Stimulated activated naive B cell treated with anti-CD40 and anti-IgM and Interleukin-4, amounts not matched to agents 10 μg/mL and 1 μg/mL and 100 μg/mL, for 72 hours (primary cell): ENCODE measurements around the gene DOCK7.
"Not testable (repeated sequence)": the region's sequence is repeated elsewhere in the genome, so short reads cannot be mapped to it uniquely, and the experiment has no call there.

Experiments
- ATAC-seq, 2 donors: fragments of 150-1000 bp; cut with Tn5 transposase; replicated peaks; 2 replicates each; pipeline ENCODE4 v1.10.0; 2021; ENCODE audit warnings: moderate library complexity in 1 of 2
- DNase-seq: peaks from one replicate; pipeline ENCODE4 v3.0.0; 2021
- H3K27ac Mint-ChIP-seq: one replicate; pipeline ENCODE4 v1.8.0; 2022; ENCODE audit warnings: mild to moderate bottlenecking, mixed read lengths
- H3K27me3 Mint-ChIP-seq, 2 donors: one replicate each; pipeline ENCODE4 v1.8.0; 2022; ENCODE audit warnings: mixed read lengths in 2 of 2
- H3K36me3 Mint-ChIP-seq, 2 donors: one replicate each; pipeline ENCODE4 v1.8.0; 2022; ENCODE audit warnings: mixed read lengths in 2 of 2, mild to moderate bottlenecking in 1 of 2
- H3K4me1 Mint-ChIP-seq, 2 donors: one replicate each; pipeline ENCODE4 v1.8.0; 2022; ENCODE audit warnings: mixed read lengths in 2 of 2, mild to moderate bottlenecking in 1 of 2
- H3K4me3 Mint-ChIP-seq, 2 donors: one replicate each; pipeline ENCODE4 v1.8.0; 2022; ENCODE audit warnings: mild to moderate bottlenecking in 2 of 2, mixed read lengths in 2 of 2, moderate library complexity in 1 of 2
- H3K9me3 Mint-ChIP-seq, 2 donors: one replicate each; pipeline ENCODE4 v1.8.0; 2022; ENCODE audit warnings: mixed read lengths in 2 of 2, mild to moderate bottlenecking in 1 of 2

Gene DOCK7

DNA sequence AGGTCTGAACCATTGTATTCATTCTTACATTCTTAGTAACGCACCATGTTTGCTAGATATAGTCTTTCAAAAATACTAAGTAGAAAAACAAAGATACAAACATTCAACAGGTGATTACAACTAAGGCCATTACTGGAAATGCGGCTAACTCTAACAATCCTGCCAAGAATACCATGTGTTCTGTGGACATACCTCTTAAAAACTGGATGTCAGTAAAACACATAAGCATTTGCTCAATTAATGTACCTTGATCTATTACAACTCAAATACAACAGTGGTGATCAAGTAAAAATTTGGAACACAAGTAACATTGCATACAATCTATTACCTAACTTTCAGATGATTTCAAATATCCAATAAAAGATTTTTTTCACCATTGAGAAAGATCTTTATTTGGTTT is 75.4 kb downstream of the DOCK7 start:
- DNase-seq, result no peak
- Mint-ChIP-seq H3K4me1 (peaks cover 7 to 12% of the 10 kb centered on the region in 2 donors), H3K36me3 (peaks cover 3% of the 10 kb centered on the region in 2 donors), H3K27ac (no peak overlapping the region), H3K27me3 (no peaks in the 10 kb centered on the region), H3K9me3 (no peaks in the 10 kb centered on the region), H3K4me3 (no peak overlapping the region)
- no peak for ATAC-seq

- peaks cover 7 to 12% of the 10 kb centered on the region in 2 donors for H3K4me1 Mint-ChIP-seq
- not testable (repeated sequence) for H3K36me3 Mint-ChIP-seq, H3K27ac Mint-ChIP-seq, H3K27me3 Mint-ChIP-seq, DNase-seq, H3K4me3 Mint-ChIP-seq, H3K9me3 Mint-ChIP-seq, ATAC-seq
Observed at GRCh38 chr1:62610588-62610987, 77.6 kb downstream of the DOCK7 start.

GRCh38 chr1:62608905-62609304 is 79.3 kb downstream of the DOCK7 start:
- no peak overlapping the region for H3K4me3 Mint-ChIP-seq
- H3K9me3 Mint-ChIP-seq, result no peaks in the 10 kb centered on the region
- DNase-seq, result no peak
- no peaks in the 10 kb centered on the region for H3K27me3 Mint-ChIP-seq
- H3K27ac Mint-ChIP-seq, result no peak overlapping the region
- H3K4me1 Mint-ChIP-seq, result peaks cover 6 to 11% of the 10 kb centered on the region in 2 donors
- ATAC-seq, result no peak
- H3K36me3 Mint-ChIP-seq, result peaks cover 0 to 1% of the 10 kb centered on the region in 2 donors

DNA sequence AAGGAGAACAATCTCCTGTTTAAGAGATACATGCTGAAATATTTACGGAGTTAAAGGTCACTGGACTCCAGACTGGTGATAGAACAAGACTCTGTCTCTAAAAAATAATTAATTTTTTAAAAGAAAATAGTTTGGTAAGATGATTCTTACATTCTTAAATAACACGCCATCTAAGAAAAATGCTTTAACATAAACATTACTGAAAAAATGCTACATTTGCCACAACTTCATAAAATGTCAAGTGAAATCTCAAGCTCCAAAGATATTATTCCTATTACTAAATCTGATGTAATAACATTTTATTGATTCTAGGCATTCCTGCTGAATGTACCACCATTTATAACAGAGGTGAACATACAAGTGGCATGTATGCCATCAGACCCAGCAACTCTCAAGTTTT is 86.7 kb downstream of the DOCK7 start:
- Mint-ChIP-seq H3K36me3 (peaks cover 0 to 2% of the 10 kb centered on the region in 2 donors), H3K4me3 (no peak overlapping the region), H3K9me3 (no peaks in the 10 kb centered on the region), H3K27me3 (no peaks in the 10 kb centered on the region), H3K27ac (no peak overlapping the region), H3K4me1 (no peaks in the 10 kb centered on the region)
- ATAC-seq (no peak), DNase-seq (no peak)

GRCh38 chr1:62599044-62599443 is 89.1 kb downstream of the DOCK7 start:
- Mint-ChIP-seq H3K27me3 (no peaks in the 10 kb centered on the region), H3K4me1 (no peaks in the 10 kb centered on the region), H3K4me3 (no peak overlapping the region), H3K9me3 (no peaks in the 10 kb centered on the region), H3K36me3 (peaks cover 0 to 2% of the 10 kb centered on the region in 2 donors), H3K27ac (no peak overlapping the region)
- ATAC-seq, result no peak
- no peak for DNase-seq

- Mint-ChIP-seq H3K27ac (no peak within 1 kb of the TSS), H3K4me3 (no peak within 1 kb of the TSS), H3K9me3 (no peaks in the 10 kb centered on the region), H3K27me3 (no peaks in the 10 kb centered on the region), H3K4me1 (no peaks in the 10 kb centered on the region), H3K36me3 (peaks cover 0 to 2% of the 10 kb centered on the region in 2 donors)
- DNase-seq (no peak), ATAC-seq (no peak)
Observed at GRCh38 chr1:62597281-62597680, 90.9 kb downstream of the DOCK7 start, which contains the start of gene ANGPTL3. TSS of gene ANGPTL3 (plus strand) at chr1:62597520. CDS start at chr1:62597567, 47 bp downstream.

DNA sequence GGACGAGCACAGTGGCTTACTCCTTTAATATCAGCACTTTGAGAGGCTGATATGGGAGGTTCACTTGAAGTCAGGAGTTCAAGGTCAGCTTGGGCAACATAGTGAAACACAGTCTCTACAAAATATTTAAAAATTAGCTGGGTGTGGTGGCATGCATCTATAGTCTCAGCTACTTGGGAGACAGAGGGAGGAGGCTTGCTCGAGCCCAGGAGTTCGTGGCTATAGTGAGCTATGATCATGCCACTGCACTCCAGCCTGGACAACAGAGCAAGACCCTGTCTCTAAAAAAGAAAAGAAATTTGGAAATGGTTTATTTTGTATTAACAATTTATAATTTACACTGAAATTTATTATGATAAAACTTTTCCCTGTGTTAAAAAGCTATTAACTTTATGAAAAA is 92.5 kb downstream of the DOCK7 start:
- H3K27me3 Mint-ChIP-seq, result no peaks in the 10 kb centered on the region
- ATAC-seq, result no peak
- H3K36me3 Mint-ChIP-seq, result peaks cover 4 to 5% of the 10 kb centered on the region in 2 donors
- no peak for DNase-seq
- no peak overlapping the region for H3K27ac Mint-ChIP-seq
- peaks cover 0 to 2% of the 10 kb centered on the region in 2 donors for H3K9me3 Mint-ChIP-seq
- no peak overlapping the region for H3K4me3 Mint-ChIP-seq
- H3K4me1 Mint-ChIP-seq, result no peaks in the 10 kb centered on the region

GRCh38 chr1:62593825-62594394 is 94.3 kb downstream of the DOCK7 start:
- ATAC-seq, result no peak
- no peak for DNase-seq
- peaks cover 0 to 2% of the 10 kb centered on the region in 2 donors for H3K9me3 Mint-ChIP-seq
- H3K27me3 Mint-ChIP-seq, result no peaks in the 10 kb centered on the region
- H3K27ac Mint-ChIP-seq, result no peak overlapping the region
- no peak overlapping the region for H3K4me3 Mint-ChIP-seq
- no peaks in the 10 kb centered on the region for H3K4me1 Mint-ChIP-seq
- H3K36me3 Mint-ChIP-seq, result peaks cover 4 to 7% of the 10 kb centered on the region in 2 donors

DNA sequence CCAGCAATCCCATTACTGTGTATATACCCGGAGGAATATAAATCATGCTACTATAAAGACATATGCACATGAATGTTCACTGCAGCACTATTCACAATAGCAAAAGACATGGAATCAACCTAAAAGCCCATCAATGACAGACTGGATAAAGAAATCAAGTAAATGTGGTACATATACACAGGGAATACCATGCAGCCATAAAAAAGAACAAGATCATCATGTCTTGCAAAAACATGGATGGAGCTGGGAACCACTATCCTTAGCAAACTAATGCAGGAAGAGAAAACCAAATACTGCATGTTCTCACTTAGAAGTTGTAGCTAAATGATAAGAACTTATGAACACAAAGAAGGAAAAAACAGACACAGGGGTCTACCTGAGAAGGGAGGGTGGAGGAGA is 97.2 kb downstream of the DOCK7 start:
- H3K36me3 Mint-ChIP-seq, result peaks cover 4 to 5% of the 10 kb centered on the region in 2 donors
- no peaks in the 10 kb centered on the region for H3K4me1 Mint-ChIP-seq
- peaks cover 0 to 2% of the 10 kb centered on the region in 2 donors for H3K9me3 Mint-ChIP-seq
- H3K4me3 Mint-ChIP-seq, result no peak overlapping the region
- no peaks in the 10 kb centered on the region for H3K27me3 Mint-ChIP-seq
- DNase-seq (no peak), ATAC-seq (no peak)
- no peak overlapping the region for H3K27ac Mint-ChIP-seq

DNA sequence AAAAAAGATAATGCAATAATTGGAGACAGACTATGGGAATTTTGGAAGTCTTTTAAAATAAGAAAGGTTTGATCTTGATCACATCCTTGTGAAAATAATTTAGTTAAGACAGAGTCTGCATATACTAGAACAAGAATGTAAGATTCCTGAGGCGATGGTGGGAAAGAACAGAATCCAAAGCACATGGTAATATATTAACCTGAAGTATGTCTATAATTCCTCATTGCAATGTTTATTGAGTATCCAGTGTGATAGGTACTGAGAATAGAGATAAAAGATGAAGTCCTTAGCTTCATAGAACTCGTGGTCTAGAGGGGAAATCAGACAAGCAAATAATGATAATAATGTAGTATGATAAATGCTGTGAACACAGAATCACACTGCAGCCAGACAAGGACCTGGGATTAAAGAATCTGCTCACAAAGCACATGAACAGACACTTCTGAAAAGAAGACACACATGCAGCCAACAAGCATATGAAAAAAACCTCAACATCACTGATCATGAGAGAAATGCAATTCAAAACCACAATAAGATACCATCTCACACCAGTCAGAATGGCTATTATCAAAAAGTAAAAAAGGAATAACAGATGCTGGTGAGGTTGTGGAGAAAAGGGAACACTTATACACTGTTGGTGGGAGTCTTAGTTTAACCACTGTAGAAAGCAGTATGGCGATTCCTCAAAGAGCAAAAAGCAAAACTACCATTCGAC is 97.8 kb downstream of the DOCK7 start:
- no peak overlapping the region for H3K4me3 Mint-ChIP-seq
- H3K27ac Mint-ChIP-seq, result no peak overlapping the region
- ATAC-seq, result no peak
- peaks cover 4 to 8% of the 10 kb centered on the region in 2 donors for H3K36me3 Mint-ChIP-seq
- H3K9me3 Mint-ChIP-seq, result peaks cover 0 to 2% of the 10 kb centered on the region in 2 donors
- no peaks in the 10 kb centered on the region for H3K4me1 Mint-ChIP-seq
- DNase-seq, result no peak
- H3K27me3 Mint-ChIP-seq, result no peaks in the 10 kb centered on the region

GRCh38 chr1:62589321-62589720 is 98.9 kb downstream of the DOCK7 start:
- H3K4me3 Mint-ChIP-seq, result no peak overlapping the region
- ATAC-seq (no peak), DNase-seq (no peak)
- H3K27me3 Mint-ChIP-seq, result no peaks in the 10 kb centered on the region
- no peaks in the 10 kb centered on the region for H3K4me1 Mint-ChIP-seq
- H3K36me3 Mint-ChIP-seq, result peaks cover 4 to 12% of the 10 kb centered on the region in 2 donors
- no peak overlapping the region for H3K27ac Mint-ChIP-seq
- peaks cover 0 to 2% of the 10 kb centered on the region in 2 donors for H3K9me3 Mint-ChIP-seq

DNA sequence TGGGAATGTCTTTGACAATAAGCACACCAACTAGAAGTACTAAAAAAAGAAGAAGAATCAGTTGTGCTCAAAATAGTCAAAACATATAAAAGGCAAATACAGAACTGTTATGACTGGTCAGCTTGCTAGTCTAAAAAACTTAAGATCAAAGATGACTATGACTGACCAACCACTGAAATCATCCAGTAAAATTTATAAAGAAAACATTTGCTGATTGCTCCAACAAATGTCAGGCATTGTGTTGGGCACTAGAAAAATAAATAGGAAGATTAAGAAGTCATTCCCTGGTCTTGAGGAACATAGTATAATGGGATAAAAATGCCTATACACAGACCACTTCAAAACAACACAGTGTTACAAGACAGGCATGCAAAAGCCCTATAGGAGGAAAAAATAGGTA is 100.2 kb downstream of the DOCK7 start:
- ATAC-seq, result no peak
- DNase-seq, result no peak
- Mint-ChIP-seq H3K36me3 (peaks cover 4 to 12% of the 10 kb centered on the region in 2 donors), H3K4me3 (no peak overlapping the region), H3K9me3 (peaks cover 0 to 2% of the 10 kb centered on the region in 2 donors), H3K4me1 (no peaks in the 10 kb centered on the region), H3K27me3 (no peaks in the 10 kb centered on the region), H3K27ac (no peak overlapping the region)

- no peak overlapping the region for H3K4me3 Mint-ChIP-seq
- H3K27ac Mint-ChIP-seq, result no peak overlapping the region
- H3K4me1 Mint-ChIP-seq, result no peaks in the 10 kb centered on the region
- H3K9me3 Mint-ChIP-seq, result peaks cover 0 to 5% of the 10 kb centered on the region in 2 donors
- ATAC-seq (no peak), DNase-seq (no peak)
- H3K27me3 Mint-ChIP-seq, result no peaks in the 10 kb centered on the region
- H3K36me3 Mint-ChIP-seq, result peaks cover 11 to 14% of the 10 kb centered on the region in 2 donors
Observed at GRCh38 chr1:62585469-62586155, 102.6 kb downstream of the DOCK7 start.

- Mint-ChIP-seq H3K4me1 (no peaks in the 10 kb centered on the region), H3K27me3 (no peaks in the 10 kb centered on the region), H3K27ac (no peak overlapping the region), H3K9me3 (peaks cover 0 to 9% of the 10 kb centered on the region in 2 donors), H3K4me3 (no peak overlapping the region), H3K36me3 (peaks cover 27 to 38% of the 10 kb centered on the region in 2 donors)
- DNase-seq, result no peak
- no peak for ATAC-seq
Observed at GRCh38 chr1:62573675-62574074, 114.5 kb downstream of the DOCK7 start.

DNA sequence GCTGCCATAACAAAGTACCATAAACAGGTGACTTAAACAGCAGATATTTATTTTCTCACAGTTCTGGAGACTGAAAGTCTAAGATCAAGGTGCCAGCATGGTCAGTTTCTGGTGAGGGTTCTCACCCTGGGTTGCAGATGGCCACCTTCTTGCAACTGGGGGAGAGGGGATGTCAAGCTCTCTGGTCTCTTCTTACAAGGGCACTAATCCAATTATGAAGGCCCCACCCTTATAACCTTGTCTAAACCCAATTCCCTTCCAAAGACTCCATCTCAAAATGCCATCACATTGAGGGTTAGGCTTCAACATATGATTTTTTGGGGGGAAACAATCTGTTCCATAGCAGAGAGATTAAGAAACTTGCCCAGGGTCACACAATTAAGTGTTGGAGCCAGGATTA is 115.7 kb downstream of the DOCK7 start:
- no peak overlapping the region for H3K27ac Mint-ChIP-seq
- no peaks in the 10 kb centered on the region for H3K4me1 Mint-ChIP-seq
- peaks cover 33 to 42% of the 10 kb centered on the region in 2 donors for H3K36me3 Mint-ChIP-seq
- peaks cover 0 to 15% of the 10 kb centered on the region in 2 donors for H3K9me3 Mint-ChIP-seq
- H3K27me3 Mint-ChIP-seq, result no peaks in the 10 kb centered on the region
- ATAC-seq (no peak), DNase-seq (no peak)
- no peak overlapping the region for H3K4me3 Mint-ChIP-seq
